ENCODE data around the gene RUVBL2. TPM values are rescaled to one million over a fixed set of nuclear protein-coding genes. Genes with fewer than 3 reads are reported as not detected.

The RUVBL2 gene
- total RNA-seq, 2 donors from 2014 or later: 20.2 to 25.5 TPM

GRCh38 chr19:48988286-48988685, 5.4 kb upstream of the RUVBL2 start:
- ATAC-seq (no peak), DNase-seq (no peak)
- Mint-ChIP-seq H3K4me1 (peaks cover 29% of the 10 kb centered on the region), H3K27me3 (no peaks in the 10 kb centered on the region), H3K27ac (peak overlapping the region; percentile 69), H3K36me3 (ENCODE audit: low read depth) (peaks cover 4% of the 10 kb centered on the region), H3K4me3 (no peak overlapping the region)
- no peaks in the 10 kb centered on the region for H3K9me3 ChIP-seq (ENCODE audit: control insufficient read depth, low read length, poor library complexity, severe bottlenecking)

GRCh38 chr19:48988860-48989259, 4.8 kb upstream of the RUVBL2 start:
- DNase-seq (no peak), ATAC-seq (no peak)
- no peak overlapping the region for H3K4me3 Mint-ChIP-seq
- peaks cover 32% of the 10 kb centered on the region for H3K4me1 Mint-ChIP-seq
- peaks cover 4% of the 10 kb centered on the region for H3K36me3 Mint-ChIP-seq (ENCODE audit: low read depth)
- H3K27ac Mint-ChIP-seq: no peak overlapping the region
- H3K9me3 ChIP-seq (ENCODE audit: control insufficient read depth, low read length, poor library complexity, severe bottlenecking): no peaks in the 10 kb centered on the region
- no peaks in the 10 kb centered on the region for H3K27me3 Mint-ChIP-seq

- no peak for ATAC-seq
- no peaks in the 10 kb centered on the region for H3K9me3 ChIP-seq (ENCODE audit: control insufficient read depth, low read length, poor library complexity, severe bottlenecking)
- Mint-ChIP-seq H3K4me3 (peak overlapping the region; percentile 66), H3K27me3 (no peaks in the 10 kb centered on the region), H3K36me3 (ENCODE audit: low read depth) (peaks cover 4% of the 10 kb centered on the region), H3K27ac (peak overlapping the region; percentile 19), H3K4me1 (peaks cover 36% of the 10 kb centered on the region)
- no peak for DNase-seq
These were observed 3.9 kb upstream of the RUVBL2 start for GRCh38 chr19:48989701-48990291.

GRCh38 chr19:48990400-48990799, 3.3 kb upstream of the RUVBL2 start:
- Mint-ChIP-seq H3K27ac (peak overlapping the region; percentile 19), H3K36me3 (ENCODE audit: low read depth) (peaks cover 4% of the 10 kb centered on the region), H3K4me1 (peaks cover 41% of the 10 kb centered on the region), H3K27me3 (no peaks in the 10 kb centered on the region), H3K4me3 (peak overlapping the region; percentile 66)
- DNase-seq (no peak), ATAC-seq (no peak)
- H3K9me3 ChIP-seq (ENCODE audit: control insufficient read depth, low read length, poor library complexity, severe bottlenecking): no peaks in the 10 kb centered on the region

- H3K9me3 ChIP-seq (ENCODE audit: control insufficient read depth, low read length, poor library complexity, severe bottlenecking): no peaks in the 10 kb centered on the region
- H3K27ac Mint-ChIP-seq: peak overlapping the region; percentile 29
- peaks cover 4% of the 10 kb centered on the region for H3K36me3 Mint-ChIP-seq (ENCODE audit: low read depth)
- peaks cover 41% of the 10 kb centered on the region for H3K4me1 Mint-ChIP-seq
- peak overlapping the region; percentile 12 for H3K4me3 Mint-ChIP-seq
- no peak for ATAC-seq
- no peaks in the 10 kb centered on the region for H3K27me3 Mint-ChIP-seq
- DNase-seq: no peak
These were observed 2.6 kb upstream of the RUVBL2 start for GRCh38 chr19:48991011-48991609.

- ATAC-seq (no peak), DNase-seq (no peak)
- H3K4me3 Mint-ChIP-seq: peak overlapping the region; percentile 98
- no peaks in the 10 kb centered on the region for H3K9me3 ChIP-seq (ENCODE audit: control insufficient read depth, low read length, poor library complexity, severe bottlenecking)
- H3K27ac Mint-ChIP-seq: peak overlapping the region; percentile 96
- peaks cover 42% of the 10 kb centered on the region for H3K4me1 Mint-ChIP-seq
- peaks cover 4% of the 10 kb centered on the region for H3K36me3 Mint-ChIP-seq (ENCODE audit: low read depth)
- no peaks in the 10 kb centered on the region for H3K27me3 Mint-ChIP-seq
These were observed 1.7 kb upstream of the RUVBL2 start for GRCh38 chr19:48991873-48992580.

GRCh38 chr19:48992581-48993174, 1.0 kb upstream of the RUVBL2 start:
- Mint-ChIP-seq H3K27ac (peak overlapping the region; percentile 96), H3K27me3 (no peaks in the 10 kb centered on the region), H3K4me1 (peaks cover 42% of the 10 kb centered on the region), H3K4me3 (peak overlapping the region; percentile 98), H3K36me3 (ENCODE audit: low read depth) (peaks cover 4% of the 10 kb centered on the region)
- ATAC-seq (no peak), DNase-seq (no peak)
- H3K9me3 ChIP-seq (ENCODE audit: control insufficient read depth, low read length, poor library complexity, severe bottlenecking): no peaks in the 10 kb centered on the region

- ATAC-seq (no peak), DNase-seq (no peak)
- H3K4me3 Mint-ChIP-seq: peak overlapping the region; percentile 98
- H3K27ac Mint-ChIP-seq: peak overlapping the region; percentile 96
- H3K9me3 ChIP-seq (ENCODE audit: control insufficient read depth, low read length, poor library complexity, severe bottlenecking): no peaks in the 10 kb centered on the region
- H3K27me3 Mint-ChIP-seq: no peaks in the 10 kb centered on the region
- peaks cover 38% of the 10 kb centered on the region for H3K4me1 Mint-ChIP-seq
- peaks cover under 1% of the 10 kb centered on the region for H3K36me3 Mint-ChIP-seq (ENCODE audit: low read depth)
These were observed 324 bp downstream of the RUVBL2 start for GRCh38 chr19:48994035-48994386.

GRCh38 chr19:48997972-48998371, 4.3 kb downstream of the RUVBL2 start:
- ATAC-seq: no peak
- Mint-ChIP-seq H3K4me3 (no peak overlapping the region), H3K36me3 (ENCODE audit: low read depth) (no peaks in the 10 kb centered on the region), H3K27ac (no peak overlapping the region), H3K27me3 (no peaks in the 10 kb centered on the region), H3K4me1 (peaks cover 24% of the 10 kb centered on the region)
- H3K9me3 ChIP-seq (ENCODE audit: control insufficient read depth, low read length, poor library complexity, severe bottlenecking): no peaks in the 10 kb centered on the region
- DNase-seq: no peak

GRCh38 chr19:48999481-49000325, 6.0 kb downstream of the RUVBL2 start:
- peaks cover 17% of the 10 kb centered on the region for H3K4me1 Mint-ChIP-seq
- ATAC-seq (peak; percentile 96), DNase-seq (peak; percentile 50 to 69 (median 53))
- H3K4me3 Mint-ChIP-seq: no peak overlapping the region
- no peaks in the 10 kb centered on the region for H3K9me3 ChIP-seq (ENCODE audit: control insufficient read depth, low read length, poor library complexity, severe bottlenecking)
- H3K27me3 Mint-ChIP-seq: no peaks in the 10 kb centered on the region
- no peaks in the 10 kb centered on the region for H3K36me3 Mint-ChIP-seq (ENCODE audit: low read depth)
- H3K27ac Mint-ChIP-seq: no peak overlapping the region

- Mint-ChIP-seq H3K36me3 (ENCODE audit: low read depth) (no peaks in the 10 kb centered on the region), H3K4me3 (no peak overlapping the region), H3K27me3 (no peaks in the 10 kb centered on the region), H3K4me1 (peaks cover 5% of the 10 kb centered on the region), H3K27ac (no peak overlapping the region)
- H3K9me3 ChIP-seq (ENCODE audit: control insufficient read depth, low read length, poor library complexity, severe bottlenecking): no peaks in the 10 kb centered on the region
- ATAC-seq (no peak), DNase-seq (no peak)
These were observed 10.4 kb downstream of the RUVBL2 start for GRCh38 chr19:49004133-49004532.

- Mint-ChIP-seq H3K27ac (no peak overlapping the region), H3K4me1 (no peaks in the 10 kb centered on the region), H3K4me3 (no peak overlapping the region), H3K27me3 (no peaks in the 10 kb centered on the region), H3K36me3 (ENCODE audit: low read depth) (no peaks in the 10 kb centered on the region)
- no peaks in the 10 kb centered on the region for H3K9me3 ChIP-seq (ENCODE audit: control insufficient read depth, low read length, poor library complexity, severe bottlenecking)
- DNase-seq (no peak), ATAC-seq (no peak)
These were observed 11.4 kb downstream of the RUVBL2 start for GRCh38 chr19:49004964-49005614.

Measured in T-helper 17 cell (primary cell).